ENCODE measurements around the gene BRPF1. TPM values are rescaled to one million over a fixed set of nuclear protein-coding genes. Genes with fewer than 3 reads are reported as not detected.

Gene BRPF1
- total RNA-seq, 1 donor from 2014 or later: 23.7 TPM

- TF ChIP-seq CTCF (IDR thresholded peaks at IDR 0.05): no peak
- intact Hi-C loops (cut with DNase I): no loop called here
- Histone ChIP-seq H3K36me3 (peaks cover 20% of the 10 kb centered on the region), H3K4me3 (no peak overlapping the region), H3K27me3 (no peaks in the 10 kb centered on the region), H3K9me3 (no peaks in the 10 kb centered on the region), H3K4me1 (peaks cover 21% of the 10 kb centered on the region), H3K27ac (no peak overlapping the region)
- DNase-seq (no peak), ATAC-seq (peak; percentile 20)
These were observed 45.6 kb downstream of the BRPF1 start for GRCh38 chr3:9776896-9777693.

GRCh38 chr3:9777694-9778021 lies 46.1 kb downstream of the BRPF1 start:
- no peak for TF ChIP-seq CTCF (IDR thresholded peaks at IDR 0.05)
- H3K36me3 ChIP-seq: peaks cover 26% of the 10 kb centered on the region
- ATAC-seq: peak; percentile 19
- peaks cover 21% of the 10 kb centered on the region for H3K4me1 ChIP-seq
- H3K27me3 ChIP-seq: no peaks in the 10 kb centered on the region
- intact Hi-C loops (cut with DNase I): no loop called here
- DNase-seq: no peak
- H3K4me3 ChIP-seq: no peak overlapping the region
- no peaks in the 10 kb centered on the region for H3K9me3 ChIP-seq
- H3K27ac ChIP-seq: no peak overlapping the region

GRCh38 chr3:9778143-9779074 lies 46.9 kb downstream of the BRPF1 start:
- no peak overlapping the region for H3K4me3 ChIP-seq
- TF ChIP-seq CTCF (IDR thresholded peaks at IDR 0.05): no peak
- H3K27me3 ChIP-seq: no peaks in the 10 kb centered on the region
- no peak for DNase-seq
- no peaks in the 10 kb centered on the region for H3K9me3 ChIP-seq
- intact Hi-C loops (cut with DNase I): no loop called here
- peaks cover 21% of the 10 kb centered on the region for H3K4me1 ChIP-seq
- ATAC-seq: peak; percentile 48
- no peak overlapping the region for H3K27ac ChIP-seq
- peaks cover 33% of the 10 kb centered on the region for H3K36me3 ChIP-seq

GRCh38 chr3:9779075-9779593 lies 47.6 kb downstream of the BRPF1 start:
- H3K36me3 ChIP-seq: peaks cover 40% of the 10 kb centered on the region
- DNase-seq (no peak), ATAC-seq (peak; percentile 5)
- intact Hi-C loops (cut with DNase I): no loop called here
- H3K27me3 ChIP-seq: no peaks in the 10 kb centered on the region
- H3K9me3 ChIP-seq: no peaks in the 10 kb centered on the region
- H3K27ac ChIP-seq: no peak overlapping the region
- TF ChIP-seq CTCF (IDR thresholded peaks at IDR 0.05): no peak
- H3K4me1 ChIP-seq: peaks cover 21% of the 10 kb centered on the region
- H3K4me3 ChIP-seq: no peak overlapping the region

- Histone ChIP-seq H3K36me3 (peaks cover 48% of the 10 kb centered on the region), H3K27me3 (no peaks in the 10 kb centered on the region), H3K4me3 (no peak overlapping the region), H3K27ac (peak overlapping the region; percentile 74), H3K4me1 (peaks cover 21% of the 10 kb centered on the region), H3K9me3 (no peaks in the 10 kb centered on the region)
- intact Hi-C loops (cut with DNase I): no loop called here
- peak; percentile 70 for ATAC-seq
- no peak for TF ChIP-seq CTCF (IDR thresholded peaks at IDR 0.05)
- no peak for DNase-seq
These were observed 48.4 kb downstream of the BRPF1 start for GRCh38 chr3:9779721-9780457.

All from upper lobe of right lung (tissue), 1 donor.